T-cell (primary cell): ENCODE measurements around the gene TMEM39B. TPM values are rescaled to one million over a fixed set of nuclear protein-coding genes. Genes with fewer than 3 reads are reported as not detected.

Source experiments
- ATAC-seq, 4 experiments: fragments of 200-7000 bp in 3 of 4; fragments of 150-1000 bp in 1 of 4; cut with Tn5 transposase; replicated peaks in 1 of 4; 1 replicate in 3 of 4; 2 replicates in 1 of 4; pipeline ENCODE4 v1.10.0; 2021; ENCODE audit warnings: moderate library complexity in 3 of 4, mild to moderate bottlenecking in 2 of 4, moderate number of reproducible peaks in 1 of 4
- CTCF ChIA-PET, 2 donors: fragments of 300-600 bp; sonication (Branson Sonifier 250); formaldehyde crosslinking; loops; one replicate each; lab custom pipeline; 2022; ENCODE audit warnings: antibody characterized with exemption in 2 of 2; lab: Charles Lee
- POLR2A ChIA-PET, 2 donors: fragments of 300-600 bp; sonication (Branson Sonifier 250); formaldehyde crosslinking; loops; one replicate each; lab custom pipeline; 2022; ENCODE audit warnings: antibody characterized with exemption in 2 of 2; lab: Charles Lee
- DNase-seq, 35 experiments: peaks; one replicate each; pipeline versions ENCODE4 v3.0.0 to v3.0.0-alpha.2; 2013 to 2023
- H3K27ac ChIP-seq: one replicate; pipeline ENCODE4 v1.5.1; 2013; ENCODE audit warnings: low read length
- H3K27me3 ChIP-seq, 2 experiments: replicated peaks in 1 of 2; 1 replicate in 1 of 2; 2 replicates in 1 of 2; pipeline versions ENCODE4 v1.6.1 to v1.7.0; 2013; ENCODE audit warnings: low read length in 1 of 2, mixed read lengths in 1 of 2; ENCODE audit not compliant: control insufficient read depth in 2 of 2, insufficient read depth in 2 of 2; ENCODE audit errors: extremely low read depth in 1 of 2
- H3K36me3 ChIP-seq, 2 donors: 1 replicate in 1 of 2; 2 replicates in 1 of 2; pipeline versions ENCODE4 v1.6.1 to v1.7.0; 2013; ENCODE audit warnings: low read length in 1 of 2; ENCODE audit not compliant: control insufficient read depth in 2 of 2, insufficient read depth in 1 of 2; ENCODE audit errors: extremely low read depth in 1 of 2
- H3K4me1 ChIP-seq, 2 experiments: 1 replicate in 1 of 2; 2 replicates in 1 of 2; pipeline versions ENCODE4 v1.6.1 to v1.7.0; 2013; ENCODE audit warnings: low read length in 2 of 2, mixed read lengths in 1 of 2; ENCODE audit not compliant: insufficient read depth in 2 of 2, control insufficient read depth in 1 of 2; ENCODE audit errors: extremely low read depth in 1 of 2
- H3K4me3 ChIP-seq, 2 donors: 1 replicate in 1 of 2; 2 replicates in 1 of 2; pipeline versions ENCODE4 v1.5.1 to v1.7.0; 2013; ENCODE audit warnings: mild to moderate bottlenecking in 2 of 2, low read length in 1 of 2, moderate library complexity in 1 of 2; ENCODE audit not compliant: control insufficient read depth in 1 of 2; ENCODE audit errors: extremely low read depth in 1 of 2
- H3K9me3 ChIP-seq: 2 replicates; pipeline ENCODE4 v1.7.0; 2013
- H3K27ac Mint-ChIP-seq, 2 donors: one replicate each; pipeline ENCODE4 v1.8.0; 2020 to 2021; ENCODE audit warnings: mild to moderate bottlenecking in 2 of 2, mixed read lengths in 2 of 2
- H3K27me3 Mint-ChIP-seq, 2 donors: one replicate each; pipeline ENCODE4 v1.8.0; 2021 to 2022; ENCODE audit warnings: mixed read lengths in 2 of 2
- H3K36me3 Mint-ChIP-seq: one replicate; pipeline ENCODE4 v1.8.0; 2021; ENCODE audit warnings: mixed read lengths
- H3K4me1 Mint-ChIP-seq, 3 donors: one replicate each; pipeline ENCODE4 v1.8.0; 2020 to 2022; ENCODE audit warnings: mixed read lengths in 3 of 3, mild to moderate bottlenecking in 1 of 3
- H3K4me3 Mint-ChIP-seq, 3 donors: one replicate each; pipeline ENCODE4 v1.8.0; 2020 to 2022; ENCODE audit warnings: mild to moderate bottlenecking in 3 of 3, mixed read lengths in 3 of 3, moderate library complexity in 3 of 3
- H3K9me3 Mint-ChIP-seq, 3 donors: one replicate each; pipeline ENCODE4 v1.8.0; 2020 to 2022; ENCODE audit warnings: mixed read lengths in 3 of 3
- WGBS: methylation state at CpG from one replicate; pipeline ENCODE4 v1.1.5; 2013; ENCODE audit warnings: missing lambda C conversion rate; ENCODE audit not compliant: insufficient coverage; 5-methylcytosine and 5-hydroxymethylcytosine counted together
- total RNA-seq, 35 experiments: library from RNA in 6 of 35; stranded (reverse) in 6 of 35; fragments of 120-200 nt in 1 of 35; gene quantifications; one replicate each; pipeline versions ENCODE4 v1.2.1 to v1.2.4 and lab custom pipeline; 2013 to 2026

The TMEM39B gene
- total RNA-seq, 5 donors from 2014 or later (not counting 1 experiment from before 2014, with no cell fraction given): 14.5 to 28.1 (median 24.5) TPM

DNA sequence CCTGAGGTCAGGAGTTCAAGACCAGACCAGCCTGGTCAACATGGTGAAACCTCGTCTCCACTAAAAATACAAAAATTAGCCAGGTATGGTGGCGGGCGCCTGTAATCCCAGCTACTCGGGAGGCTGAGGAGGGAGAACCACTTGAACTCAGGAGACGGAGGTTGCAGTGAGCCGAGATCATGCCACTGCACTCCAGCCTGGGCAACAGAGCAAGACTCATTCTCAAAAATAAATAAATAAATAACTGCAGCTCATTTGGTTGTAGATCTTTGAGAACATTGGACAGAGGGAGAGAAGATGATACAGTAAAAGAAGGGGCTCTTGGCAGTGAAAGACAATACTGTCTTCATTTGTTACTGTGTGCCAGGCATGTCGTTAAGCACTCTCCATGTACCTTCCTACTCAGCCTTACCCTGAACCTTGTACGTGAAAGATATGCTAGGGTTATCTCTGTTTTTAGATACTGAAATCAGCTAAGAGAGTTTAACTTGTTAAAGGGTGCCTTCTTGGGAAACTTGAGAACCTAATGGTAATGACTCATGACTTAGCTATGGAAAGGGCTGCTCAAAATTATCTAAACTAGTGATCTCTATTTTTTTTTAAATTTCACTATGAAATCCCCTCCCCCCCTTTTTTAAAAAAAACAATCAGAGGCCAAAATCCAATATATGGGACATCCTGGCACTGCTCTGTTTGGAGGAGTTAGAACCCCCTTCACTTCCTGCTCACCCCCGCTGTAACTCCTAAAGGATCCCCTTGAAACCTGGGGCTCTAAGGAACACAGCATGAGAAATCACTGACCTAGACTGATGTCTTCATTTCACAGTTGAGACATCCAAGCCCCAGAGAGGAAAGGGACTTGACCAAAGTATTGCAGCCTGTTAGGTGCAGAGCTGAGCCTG lies 28.3 kb downstream of the TMEM39B start:
- Mint-ChIP-seq H3K36me3 (peaks cover 30% of the 10 kb centered on the region), H3K9me3 (no peaks in the 10 kb centered on the region), H3K27me3 (no peaks in the 10 kb centered on the region), H3K27ac (no peak overlapping the region), H3K4me1 (no peaks in the 10 kb centered on the region), H3K4me3 (no peak overlapping the region)
- CTCF ChIA-PET: interaction anchor here (0.6 kb wide), 2 partner anchors 32 to 44 kb away, joined by 3 read pairs; no protein-coding TSS in a partner anchor
- Histone ChIP-seq H3K36me3 (peaks cover 14 to 34% of the 10 kb centered on the region in 2 donors), H3K27me3 (no peaks in the 10 kb centered on the region), H3K9me3 (no peaks in the 10 kb centered on the region), H3K4me1 (no peaks in the 10 kb centered on the region), H3K27ac (no peak overlapping the region), H3K4me3 (no peak overlapping the region)
- DNase-seq (no peak), ATAC-seq (no peak)
- POLR2A ChIA-PET: interaction anchor here in 1 of 2 donors (0.6 kb wide), 1 partner anchor 235 kb away, joined by 4 read pairs; no protein-coding TSS in a partner anchor
- 100% methylated on average over 4 of the region's 9 CpGs for WGBS

- H3K27ac ChIP-seq: no peak overlapping the region
- no peaks in the 10 kb centered on the region for H3K27me3 Mint-ChIP-seq
- H3K9me3 Mint-ChIP-seq: no peaks in the 10 kb centered on the region
- H3K4me3 Mint-ChIP-seq: no peak overlapping the region
- no peak overlapping the region for H3K27ac Mint-ChIP-seq
- WGBS: 100% methylated on average over 1 of the region's 4 CpGs
- H3K4me3 ChIP-seq: no peak overlapping the region
- ChIA-PET CTCF (no interaction called here), POLR2A (no interaction called here)
- H3K9me3 ChIP-seq: no peaks in the 10 kb centered on the region
- H3K36me3 ChIP-seq: peaks cover 11 to 22% of the 10 kb centered on the region in 2 donors
- peaks cover 19% of the 10 kb centered on the region for H3K36me3 Mint-ChIP-seq
- H3K4me1 Mint-ChIP-seq: peaks cover 6 to 17% (median 12%) of the 10 kb centered on the region in 3 donors
- no peak for DNase-seq
- ATAC-seq: no peak
- H3K4me1 ChIP-seq: peaks cover 5 to 13% of the 10 kb centered on the region in 2 experiments
- H3K27me3 ChIP-seq: no peaks in the 10 kb centered on the region
Measured at GRCh38 chr1:32104127-32104526, 31.4 kb downstream of the TMEM39B start.

DNA sequence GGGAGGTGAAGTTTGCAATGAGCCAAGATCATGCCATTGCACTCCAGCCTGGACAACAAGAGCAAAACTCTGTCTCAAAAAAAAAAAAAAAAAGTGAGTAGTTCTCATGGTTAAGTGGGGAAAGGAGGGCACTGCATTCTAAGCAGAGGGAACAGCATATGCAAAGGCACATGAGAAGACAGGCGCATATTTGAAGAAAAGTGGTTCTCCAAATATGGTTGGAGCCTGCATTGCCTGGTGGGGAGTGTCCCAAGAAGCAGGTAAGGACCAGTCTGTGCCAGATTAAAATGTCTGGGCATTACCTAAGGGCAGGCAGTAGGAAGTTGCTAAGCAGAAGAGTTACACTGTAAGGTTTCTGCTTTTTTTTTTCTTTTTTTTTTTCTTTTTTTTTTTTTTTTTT lies 32.6 kb downstream of the TMEM39B start:
- Histone ChIP-seq H3K9me3 (no peaks in the 10 kb centered on the region), H3K36me3 (peaks cover 4 to 16% of the 10 kb centered on the region in 2 donors), H3K4me1 (peaks cover 9 to 25% of the 10 kb centered on the region in 2 experiments), H3K4me3 (no peak overlapping the region), H3K27me3 (no peaks in the 10 kb centered on the region), H3K27ac (no peak overlapping the region)
- CTCF ChIA-PET: interaction anchor here in 1 of 2 donors (0.6 kb wide), 1 partner anchor 31 kb away, joined by 3 read pairs; no protein-coding TSS in a partner anchor
- no peak for ATAC-seq
- WGBS: 100% methylated on average over 1 of the region's 1 CpG
- H3K9me3 Mint-ChIP-seq: no peaks in the 10 kb centered on the region
- no peak for DNase-seq
- H3K36me3 Mint-ChIP-seq: peaks cover 18% of the 10 kb centered on the region
- no peaks in the 10 kb centered on the region for H3K27me3 Mint-ChIP-seq
- POLR2A ChIA-PET: interaction anchor here (0.7 kb wide), 2 partner anchors 461 to 805 kb away, joined by 4 to 10 read pairs; no protein-coding TSS in a partner anchor
- H3K4me3 Mint-ChIP-seq: peak overlapping the region in 1 of 3 donors; percentile 39
- peak overlapping the region in 1 of 2 donors; percentile 27 for H3K27ac Mint-ChIP-seq
- H3K4me1 Mint-ChIP-seq: peaks cover 17 to 29% (median 24%) of the 10 kb centered on the region in 3 donors

- H3K36me3 Mint-ChIP-seq: peaks cover 16% of the 10 kb centered on the region
- no peaks in the 10 kb centered on the region for H3K27me3 Mint-ChIP-seq
- 100% methylated on average over 2 of the region's 9 CpGs for WGBS
- peak overlapping the region; percentile 95 to 100 (median 99) for H3K4me3 Mint-ChIP-seq
- DNase-seq (no peak), ATAC-seq (no peak)
- no peak overlapping the region for H3K4me3 ChIP-seq
- H3K4me1 Mint-ChIP-seq: peaks cover 31 to 43% (median 38%) of the 10 kb centered on the region in 3 donors
- H3K36me3 ChIP-seq: peaks cover 0 to 7% of the 10 kb centered on the region in 2 donors
- H3K9me3 Mint-ChIP-seq: no peaks in the 10 kb centered on the region
- H3K9me3 ChIP-seq: no peaks in the 10 kb centered on the region
- H3K27me3 ChIP-seq: no peaks in the 10 kb centered on the region
- H3K27ac ChIP-seq: no peak overlapping the region
- H3K4me1 ChIP-seq: peaks cover 20 to 33% of the 10 kb centered on the region in 2 experiments
- CTCF ChIA-PET: interaction anchor here (0.7 to 2.0 kb wide), 2 partner anchors 25 to 34 kb away, joined by 7 to 18 read pairs; partner anchors contain the start of gene TMEM39B (in 1 of the 2)
- POLR2A ChIA-PET: interaction anchor here (0.6 to 0.7 kb wide), 4 partner anchors 34 to 285 kb away, joined by 3 to 9 read pairs (median 4); partner anchors contain the start of gene TMEM39B (in 1 of the 2)
- H3K27ac Mint-ChIP-seq: peak overlapping the region; percentile 55 to 99
Measured at GRCh38 chr1:32106663-32107275, 34.0 kb downstream of the TMEM39B start.

DNA sequence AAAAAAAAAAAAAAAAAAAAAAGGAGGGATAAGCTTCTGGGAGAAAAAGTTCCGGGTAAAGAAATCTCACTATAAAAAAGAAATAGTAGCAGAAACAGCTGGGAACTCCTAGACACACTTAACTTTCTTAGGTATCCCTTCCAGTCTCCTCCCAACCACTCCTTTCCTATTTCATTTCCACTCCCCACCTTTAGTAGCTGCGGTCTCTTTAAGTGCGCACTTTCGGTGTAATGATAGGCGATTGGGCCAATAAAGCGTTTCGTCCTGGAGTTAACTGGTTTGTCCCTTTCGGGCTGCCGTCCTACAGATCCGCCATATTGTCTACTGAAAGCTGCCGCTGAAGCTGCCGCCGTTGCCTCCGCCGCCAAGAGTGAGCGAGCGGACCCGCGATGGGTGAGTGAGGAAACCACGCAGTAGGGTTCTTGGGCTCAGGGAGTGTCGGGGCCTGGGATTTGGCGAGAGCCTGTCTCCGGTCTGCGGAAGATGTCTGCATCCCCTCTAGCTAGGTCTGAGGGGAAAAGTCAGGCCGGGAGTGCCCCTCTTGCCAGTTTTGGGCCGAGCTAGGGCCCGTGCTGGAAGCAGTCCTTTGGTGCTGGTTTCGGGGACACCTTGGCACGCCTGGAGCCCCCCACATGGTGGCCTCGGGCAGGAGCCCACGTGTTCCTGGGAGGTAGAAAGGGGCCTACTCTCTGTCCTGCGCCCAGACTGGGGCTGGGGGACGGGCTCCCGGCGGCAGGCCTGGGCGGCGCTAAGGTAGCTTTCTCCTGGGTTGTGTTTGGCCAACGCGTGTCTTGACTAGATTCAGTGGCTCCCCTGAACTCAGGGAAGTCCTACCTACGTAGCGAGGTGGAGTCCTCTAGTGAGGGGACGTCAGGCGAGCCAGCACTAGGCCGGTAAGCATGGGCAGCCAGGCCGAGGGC lies 35.3 kb downstream of the TMEM39B start, which contains the start of gene KPNA6:
KPNA6 (plus strand) TSS at position 315 of the 920 bp plus-strand sequence; CDS start at position 390, 75 bp downstream.
- Histone ChIP-seq H3K4me1 (peaks cover 26 to 42% of the 10 kb centered on the region in 2 experiments), H3K27me3 (no peaks in the 10 kb centered on the region), H3K9me3 (no peaks in the 10 kb centered on the region), H3K36me3 (no peaks in the 10 kb centered on the region), H3K27ac (peak within 1 kb of the TSS; percentile 89), H3K4me3 (peak within 1 kb of the TSS; percentile 81 to 99)
- Mint-ChIP-seq H3K4me3 (peak within 1 kb of the TSS; percentile 95 to 100 (median 99)), H3K9me3 (no peaks in the 10 kb centered on the region), H3K27ac (peak within 1 kb of the TSS; percentile 99), H3K4me1 (peaks cover 41 to 55% (median 48%) of the 10 kb centered on the region in 3 donors), H3K27me3 (no peaks in the 10 kb centered on the region), H3K36me3 (peaks cover 3% of the 10 kb centered on the region)
- ATAC-seq: peak; percentile 82 to 88 (median 84)
- under 1% methylated on average over 43 of the region's 45 CpGs for WGBS
- ChIA-PET CTCF (interaction anchor here (0.5 to 2.0 kb wide), 20 partner anchors 12 to 980 kb away, joined by 3 to 18 read pairs (median 4); partner anchors contain the start of genes HDAC1 (in 1 of the 2), MARCKSL1 (in 1 of the 2), PEF1 (in 1 of the 2) and PTP4A2 (in 1 of the 2)), POLR2A (interaction anchor here (0.6 to 1.5 kb wide), 18 partner anchors 10 to 470 kb away, joined by 3 to 20 read pairs (median 4); partner anchors contain the start of genes BSDC1 (in 2 of the 2), MARCKSL1 (in 1 of the 2) and TXLNA (in 1 of the 2))
- DNase-seq: peak; percentile 82 to 97 (median 88)
